GM12872 (cell line): ENCODE results near the gene MDGA2.

Experiments used
- CTCF ChIP-seq: IDR thresholded peaks from 3 replicates; pipeline ENCODE4 v1.5.1; 2011; ENCODE audit warnings: low read depth, mild to moderate bottlenecking, low read length, moderate library complexity; ENCODE audit not compliant: insufficient read depth

MDGA2 gene

DNA sequence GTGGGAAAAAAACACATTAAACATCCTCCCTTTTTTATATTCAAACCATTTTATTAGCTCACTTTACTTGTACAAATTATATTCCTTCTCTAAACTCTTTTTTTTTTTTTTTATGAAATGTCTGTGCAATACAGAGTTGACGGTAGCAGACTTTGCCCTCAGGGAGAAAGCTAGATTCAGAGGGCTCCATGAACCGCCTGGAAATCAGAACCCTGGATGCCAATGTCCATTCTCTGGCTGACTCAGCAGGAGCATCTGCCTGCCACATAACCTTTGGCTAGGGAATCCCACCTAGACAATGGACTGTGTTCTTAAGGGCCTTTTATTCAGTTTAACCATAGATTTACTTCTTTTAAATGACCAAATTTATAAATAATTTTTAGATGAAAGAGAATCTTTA, 467.0 kb downstream of the MDGA2 start:
- no peak for TF ChIP-seq CTCF

DNA sequence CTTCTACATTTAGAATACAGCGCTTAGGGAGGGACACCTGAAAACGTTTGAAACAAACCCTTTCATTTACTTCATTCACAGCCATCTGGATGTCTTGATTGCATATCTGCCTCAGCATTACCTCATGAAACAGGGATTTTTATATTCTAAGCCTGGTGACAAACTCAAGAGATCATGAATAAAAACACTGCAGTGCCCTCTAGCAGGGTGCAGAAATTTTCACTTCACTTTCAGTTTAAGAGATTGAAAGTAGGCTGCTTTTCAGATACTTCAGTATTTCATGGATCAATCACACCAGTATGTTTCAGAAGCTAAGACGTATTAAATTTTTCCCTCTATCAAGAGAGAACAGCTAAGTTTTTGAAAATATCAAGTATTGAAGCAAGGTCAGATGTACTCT, 467.8 kb downstream of the MDGA2 start:
- TF ChIP-seq CTCF = no peak

DNA sequence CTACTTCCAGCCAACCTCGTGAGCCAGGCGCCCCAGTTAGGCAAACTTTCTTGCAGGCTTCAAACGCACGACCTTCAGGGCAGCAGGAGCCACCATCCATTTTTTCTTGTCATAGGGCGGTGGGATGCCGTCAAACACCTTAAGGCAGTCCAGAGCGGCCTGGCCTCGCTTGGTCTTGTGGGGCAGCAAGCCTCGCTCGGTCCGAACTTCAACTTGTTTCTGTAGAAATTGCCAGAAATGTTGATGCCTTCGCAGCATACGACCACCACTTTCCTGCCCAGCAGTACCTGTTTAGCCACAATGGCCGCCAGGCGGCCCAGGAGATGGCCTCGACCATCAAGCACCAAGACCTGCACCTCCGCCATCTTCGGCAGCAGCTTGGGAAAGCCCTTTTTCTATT, 474.7 kb downstream of the MDGA2 start:
- TF ChIP-seq CTCF = no peak

- no peak for TF ChIP-seq CTCF
These were observed 479.8 kb downstream of the MDGA2 start for GRCh38 chr14:47195582-47195981.

DNA sequence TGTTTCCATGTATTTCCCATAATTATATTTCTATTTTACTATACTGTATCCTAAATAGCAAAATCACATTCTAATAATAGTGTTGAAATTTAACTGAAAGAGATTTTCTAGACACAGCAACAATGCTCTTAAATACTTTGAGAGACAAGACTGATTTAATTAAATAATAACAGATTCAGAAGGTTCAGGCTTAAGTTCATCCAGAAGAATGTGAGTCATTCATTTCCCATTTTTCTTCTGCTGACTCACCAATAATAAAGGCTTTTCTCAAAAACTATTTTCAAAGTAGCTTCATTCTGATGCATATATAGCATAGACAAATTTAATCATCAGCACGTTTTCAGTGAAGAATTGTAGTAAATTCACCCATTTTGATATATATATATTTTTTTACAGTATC, 481.4 kb downstream of the MDGA2 start:
- TF ChIP-seq CTCF = no peak

GRCh38 chr14:47191700-47192099, 483.7 kb downstream of the MDGA2 start:
- TF ChIP-seq CTCF = no peak

- TF ChIP-seq CTCF = no peak
These were observed 485.4 kb downstream of the MDGA2 start for GRCh38 chr14:47189911-47190484.

DNA sequence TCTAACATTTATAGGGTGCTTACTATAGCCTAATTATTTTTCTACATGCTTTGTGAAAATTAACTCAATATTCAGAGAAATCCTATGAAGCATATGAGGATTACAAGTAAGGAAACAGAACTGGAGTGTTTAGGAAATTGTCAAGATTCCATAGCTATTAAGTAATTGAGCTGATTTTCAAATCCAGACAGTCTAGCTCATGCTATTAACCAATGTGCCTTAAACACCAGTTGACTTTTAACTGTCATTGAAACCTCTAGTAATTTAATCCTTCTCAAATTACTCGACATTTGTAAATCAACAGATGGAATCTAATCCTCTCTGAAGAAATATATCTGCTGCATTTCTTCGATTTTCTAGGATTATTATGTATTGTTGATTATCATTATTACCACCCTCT, 488.9 kb downstream of the MDGA2 start:
- no peak for TF ChIP-seq CTCF
